ENCODE measurements around the gene HDAC7. TPM values are rescaled to one million over a fixed set of nuclear protein-coding genes. Genes with fewer than 3 reads are reported as not detected.

The HDAC7 gene
- total and polyA plus RNA-seq, 2 donors from 2014 or later, result 35.0 to 132 TPM

DNA sequence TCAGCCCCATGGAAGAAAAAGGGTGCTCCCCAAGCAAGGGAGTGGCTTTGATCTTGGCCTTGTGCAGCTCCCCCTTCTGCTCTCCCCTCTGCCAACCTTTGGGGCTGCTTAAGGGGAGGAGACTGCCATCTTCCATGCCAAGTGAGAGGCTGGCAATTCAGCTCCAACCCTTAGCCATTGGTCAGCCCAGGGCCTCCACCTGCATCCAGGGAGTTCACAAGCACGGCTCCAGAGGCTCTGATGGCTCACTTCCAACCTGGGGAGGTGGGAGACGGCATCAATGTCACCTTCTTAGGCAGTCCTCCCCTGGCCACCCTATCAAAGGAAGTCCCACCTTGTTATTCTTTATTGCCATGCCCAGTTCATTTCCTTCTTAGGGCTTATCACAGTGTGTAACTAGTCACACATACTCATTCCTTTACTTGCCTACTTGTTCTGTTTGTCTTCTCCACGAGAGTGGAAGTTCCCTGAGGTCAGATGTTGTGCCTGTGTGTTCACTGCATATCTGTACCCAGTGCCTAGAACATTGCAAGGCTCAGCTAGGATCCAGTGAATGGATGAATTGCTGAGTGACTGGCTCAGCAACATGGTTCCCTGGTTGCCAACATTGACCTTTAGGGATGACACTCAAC is 5.0 kb downstream of the HDAC7 start:
- DNase-seq (peak in 1 of 5 donors; percentile 53), FAIRE-seq (no peak)
- intact Hi-C loops (cut with DNase I), result no loop called here
- Histone ChIP-seq H3K36me3 (ENCODE audit: control insufficient read depth in 2 of 3, insufficient read depth in 3 of 3, low read length in 3 of 3) (no peaks in the 10 kb centered on the region), H3K4me1 (ENCODE audit: control insufficient read depth in 2 of 3, insufficient read depth in 2 of 3, low read depth in 1 of 3, low read length in 3 of 3) (peaks cover 7 to 73% (median 59%) of the 10 kb centered on the region in 3 donors), H3K9me3 (ENCODE audit: control insufficient read depth in 2 of 3, insufficient read depth in 1 of 3, low read length in 3 of 3) (no peaks in the 10 kb centered on the region), H3K27me3 (ENCODE audit: control insufficient read depth, insufficient read depth, low read length) (no peaks in the 10 kb centered on the region), H3K4me3 (ENCODE audit: low read length in 3 of 3) (no peak overlapping the region), H3K9ac (ENCODE audit: low read length in 3 of 3) (peak overlapping the region in 1 of 3 donors; percentile 80), H3K27ac (ENCODE audit: low read depth in 2 of 2, low read length in 2 of 2) (peak overlapping the region; percentile 92 to 99)
- TF ChIP-seq, protein P1, sequence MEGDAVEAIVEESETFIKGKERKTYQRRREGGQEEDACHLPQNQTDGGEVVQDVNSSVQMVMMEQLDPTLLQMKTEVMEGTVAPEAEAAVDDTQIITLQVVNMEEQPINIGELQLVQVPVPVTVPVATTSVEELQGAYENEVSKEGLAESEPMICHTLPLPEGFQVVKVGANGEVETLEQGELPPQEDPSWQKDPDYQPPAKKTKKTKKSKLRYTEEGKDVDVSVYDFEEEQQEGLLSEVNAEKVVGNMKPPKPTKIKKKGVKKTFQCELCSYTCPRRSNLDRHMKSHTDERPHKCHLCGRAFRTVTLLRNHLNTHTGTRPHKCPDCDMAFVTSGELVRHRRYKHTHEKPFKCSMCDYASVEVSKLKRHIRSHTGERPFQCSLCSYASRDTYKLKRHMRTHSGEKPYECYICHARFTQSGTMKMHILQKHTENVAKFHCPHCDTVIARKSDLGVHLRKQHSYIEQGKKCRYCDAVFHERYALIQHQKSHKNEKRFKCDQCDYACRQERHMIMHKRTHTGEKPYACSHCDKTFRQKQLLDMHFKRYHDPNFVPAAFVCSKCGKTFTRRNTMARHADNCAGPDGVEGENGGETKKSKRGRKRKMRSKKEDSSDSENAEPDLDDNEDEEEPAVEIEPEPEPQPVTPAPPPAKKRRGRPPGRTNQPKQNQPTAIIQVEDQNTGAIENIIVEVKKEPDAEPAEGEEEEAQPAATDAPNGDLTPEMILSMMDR (IDR thresholded peaks at IDR 0.05; ENCODE audit: borderline replicate concordance, extremely low read depth, insufficient read depth), result no peak

DNA sequence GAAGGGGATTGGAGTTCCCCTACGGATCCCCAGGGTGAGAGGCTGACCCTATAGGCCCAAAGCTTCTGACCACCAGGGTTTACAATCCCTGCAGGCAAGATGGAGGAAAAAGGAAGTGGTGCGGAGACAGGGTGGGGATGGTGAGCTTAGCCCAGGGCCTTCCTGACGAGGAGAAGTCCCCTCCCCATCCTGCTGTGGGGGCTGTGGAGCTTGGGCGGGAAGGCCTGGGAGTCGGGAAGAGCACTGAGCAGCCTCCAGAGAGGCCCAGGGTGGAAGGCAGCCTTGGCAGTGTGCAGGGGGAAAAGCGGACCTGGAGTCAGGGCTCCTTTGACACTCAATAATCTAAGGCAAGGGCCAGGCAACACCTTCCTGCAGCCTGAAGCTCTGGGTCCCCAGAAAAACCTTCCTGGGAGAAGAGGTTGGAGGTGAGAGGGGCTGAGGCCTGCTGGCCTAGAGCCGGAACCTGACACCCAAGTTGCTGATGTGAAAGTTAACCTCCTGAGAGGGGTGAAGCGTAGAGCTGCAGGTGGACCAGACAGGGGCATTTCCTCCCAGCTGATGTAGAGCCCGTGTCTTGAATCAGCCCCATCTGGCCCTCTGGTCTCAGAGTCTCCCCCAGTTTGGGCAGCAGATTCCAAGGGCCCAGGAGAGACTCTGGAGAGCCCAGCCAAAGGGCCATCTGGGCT is 6.0 kb downstream of the HDAC7 start:
- FAIRE-seq, result no peak
- peak overlapping the region; percentile 92 to 99 for H3K27ac ChIP-seq (ENCODE audit: low read depth in 2 of 2, low read length in 2 of 2)

DNA sequence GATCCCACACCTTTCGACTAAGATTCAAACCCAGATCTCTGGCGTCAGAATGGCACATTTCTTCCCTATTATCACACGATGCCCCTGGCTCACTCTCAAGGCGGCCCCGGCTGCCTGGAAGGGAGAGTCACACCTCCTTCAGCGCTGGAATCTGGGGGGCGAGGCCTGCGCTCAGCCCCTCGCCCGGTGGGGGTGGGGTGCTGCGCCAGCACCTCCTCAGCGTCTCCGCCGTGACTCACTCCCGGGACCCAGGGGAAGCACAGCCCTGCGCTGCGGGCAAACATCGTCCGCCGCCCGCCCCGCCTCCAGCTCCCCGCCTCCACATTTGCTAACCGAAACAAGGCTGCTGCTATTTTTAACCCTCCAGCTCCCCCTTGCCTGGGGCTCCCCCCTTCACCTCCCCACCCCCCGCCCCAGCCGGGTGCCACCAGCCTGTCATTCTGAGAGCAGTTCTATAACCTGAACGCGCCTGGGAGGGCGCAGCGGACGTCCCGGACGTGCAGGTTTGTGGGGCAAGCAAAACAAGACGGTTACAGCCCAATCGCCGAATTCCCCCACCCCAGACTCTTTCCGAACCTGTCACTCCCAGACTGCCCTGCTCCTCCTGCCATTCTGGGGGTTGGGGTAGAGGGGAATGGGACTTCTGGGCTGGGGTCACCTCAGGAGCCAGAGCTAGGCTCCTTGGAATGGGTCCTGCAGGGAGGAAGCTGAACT is 6.7 kb downstream of the HDAC7 start:
- Histone ChIP-seq H3K4me3 (ENCODE audit: low read length in 3 of 3) (peak overlapping the region; percentile 7 to 49 (median 48)), H3K27ac (ENCODE audit: low read depth in 2 of 2, low read length in 2 of 2) (peak overlapping the region; percentile 92 to 99), H3K27me3 (ENCODE audit: control insufficient read depth, insufficient read depth, low read length) (no peaks in the 10 kb centered on the region), H3K9me3 (ENCODE audit: control insufficient read depth in 2 of 3, insufficient read depth in 1 of 3, low read length in 3 of 3) (no peaks in the 10 kb centered on the region), H3K9ac (ENCODE audit: low read length in 3 of 3) (peak overlapping the region in 2 of 3 donors; percentile 74 to 80), H3K4me1 (ENCODE audit: control insufficient read depth in 2 of 3, insufficient read depth in 2 of 3, low read depth in 1 of 3, low read length in 3 of 3) (peaks cover 7 to 76% (median 59%) of the 10 kb centered on the region in 3 donors), H3K36me3 (ENCODE audit: control insufficient read depth in 2 of 3, insufficient read depth in 3 of 3, low read length in 3 of 3) (no peaks in the 10 kb centered on the region)
- TF ChIP-seq, protein P1 (IDR thresholded peaks at IDR 0.05; ENCODE audit: borderline replicate concordance, extremely low read depth, insufficient read depth), result no peak
- FAIRE-seq (no peak), DNase-seq (peak; percentile 90 to 97 (median 92))
- intact Hi-C loops (cut with DNase I), result no loop called here

More for the DNA sequence above, 6.0 kb downstream of the HDAC7 start:
- H3K36me3 ChIP-seq (ENCODE audit: control insufficient read depth in 2 of 3, insufficient read depth in 3 of 3, low read length in 3 of 3), result no peaks in the 10 kb centered on the region
- no peaks in the 10 kb centered on the region for H3K27me3 ChIP-seq (ENCODE audit: control insufficient read depth, insufficient read depth, low read length)
- H3K9ac ChIP-seq (ENCODE audit: low read length in 3 of 3), result peak overlapping the region in 2 of 3 donors; percentile 72 to 80
- no peaks in the 10 kb centered on the region for H3K9me3 ChIP-seq (ENCODE audit: control insufficient read depth in 2 of 3, insufficient read depth in 1 of 3, low read length in 3 of 3)
- H3K4me3 ChIP-seq (ENCODE audit: low read length in 3 of 3), result peak overlapping the region in 2 of 3 donors; percentile 32 to 48
- TF ChIP-seq, protein P1 (IDR thresholded peaks at IDR 0.05; ENCODE audit: borderline replicate concordance, extremely low read depth, insufficient read depth), result no peak
- intact Hi-C loops (cut with DNase I), result no loop called here
- peak; percentile 38 to 78 (median 65) for DNase-seq
- peaks cover 7 to 76% (median 61%) of the 10 kb centered on the region in 3 donors for H3K4me1 ChIP-seq (ENCODE audit: control insufficient read depth in 2 of 3, insufficient read depth in 2 of 3, low read depth in 1 of 3, low read length in 3 of 3)

Data from kidney (tissue), 14 donors.